HG03354 (cell line): Measurements from ENCODE around the gene KIF13A.

Source experiments
- ATAC-seq: cut with Tn5 transposase; IDR thresholded peaks from one replicate; pipeline ENCODE4 v1.9.1; 2021; ENCODE audit warnings: mild to moderate bottlenecking; ENCODE audit not compliant: unreplicated experiment, poor library complexity, severe bottlenecking

Gene KIF13A

GRCh38 chr6:17712576-17712975 is 274.9 kb downstream of the KIF13A start:
- no peak for ATAC-seq

- no peak for ATAC-seq
Observed at GRCh38 chr6:17710331-17710730, 277.1 kb downstream of the KIF13A start.

- ATAC-seq = no peak
Observed at GRCh38 chr6:17709476-17709875, 278.0 kb downstream of the KIF13A start.
